Measurements from ENCODE around the gene SIDT2. TPM values are rescaled to one million over a fixed set of nuclear protein-coding genes. Genes with fewer than 3 reads are reported as not detected.
"Not testable (repeated sequence)": the region's sequence is repeated elsewhere in the genome, so short reads cannot be mapped to it uniquely, and the experiment has no call there.

The SIDT2 gene
- total RNA-seq: 10 to 100 TPM; 23.1 to 30.3 TPM

- peak within 1 kb of the TSS; percentile 93 for H3K4me3 Mint-ChIP-seq
- H3K27me3 Mint-ChIP-seq: no peaks in the 10 kb centered on the region
- ATAC-seq (peak; percentile 97 to 98), DNase-seq (ENCODE audit: low spot score) (peak; percentile 91)
- peak within 1 kb of the TSS; percentile 81 to 88 for H3K27ac Mint-ChIP-seq
- no peaks in the 10 kb centered on the region for H3K9me3 Mint-ChIP-seq
- H3K36me3 Mint-ChIP-seq: no peaks in the 10 kb centered on the region
- H3K4me1 Mint-ChIP-seq (ENCODE audit: low read depth in 2 of 2): peaks cover 27 to 30% of the 10 kb centered on the region in 2 donors
These were observed at the start of gene SIDT2 for GRCh38 chr11:117178210-117179034. Gene SIDT2 (plus strand): TSS chr11:117178743. CDS start chr11:117179264, 521 bp downstream.

GRCh38 chr11:117130396-117130795 is 48.1 kb upstream of the SIDT2 start:
- not testable (repeated sequence) for H3K27me3 Mint-ChIP-seq; H3K36me3 Mint-ChIP-seq; H3K27ac Mint-ChIP-seq; H3K4me3 Mint-ChIP-seq; DNase-seq (ENCODE audit: low spot score); H3K4me1 Mint-ChIP-seq (ENCODE audit: low read depth in 2 of 2); H3K9me3 Mint-ChIP-seq; ATAC-seq

- Mint-ChIP-seq H3K4me3 (no peak overlapping the region), H3K27me3 (peaks cover 0 to 6% of the 10 kb centered on the region in 2 donors), H3K4me1 (ENCODE audit: low read depth in 2 of 2) (no peaks in the 10 kb centered on the region), H3K9me3 (no peaks in the 10 kb centered on the region), H3K27ac (no peak overlapping the region), H3K36me3 (no peaks in the 10 kb centered on the region)
- DNase-seq (ENCODE audit: low spot score) (no peak), ATAC-seq (no peak)
These were observed 47.7 kb upstream of the SIDT2 start for GRCh38 chr11:117130879-117131278.

GRCh38 chr11:117134431-117134830 is 44.1 kb upstream of the SIDT2 start:
- Mint-ChIP-seq H3K36me3 (no peaks in the 10 kb centered on the region), H3K4me3 (no peak overlapping the region), H3K27me3 (peaks cover 2 to 3% of the 10 kb centered on the region in 2 donors), H3K9me3 (no peaks in the 10 kb centered on the region), H3K27ac (no peak overlapping the region), H3K4me1 (ENCODE audit: low read depth in 2 of 2) (no peaks in the 10 kb centered on the region)
- DNase-seq (ENCODE audit: low spot score) (no peak), ATAC-seq (no peak)

GRCh38 chr11:117134979-117135378 is 43.6 kb upstream of the SIDT2 start:
- not testable (repeated sequence) for H3K27me3 Mint-ChIP-seq; H3K9me3 Mint-ChIP-seq; H3K36me3 Mint-ChIP-seq; H3K4me3 Mint-ChIP-seq; H3K27ac Mint-ChIP-seq; ATAC-seq; DNase-seq (ENCODE audit: low spot score); H3K4me1 Mint-ChIP-seq (ENCODE audit: low read depth in 2 of 2)

GRCh38 chr11:117137223-117138086 is 41.1 kb upstream of the SIDT2 start:
- not testable (repeated sequence) for DNase-seq (ENCODE audit: low spot score); H3K4me1 Mint-ChIP-seq (ENCODE audit: low read depth in 2 of 2); H3K9me3 Mint-ChIP-seq; H3K36me3 Mint-ChIP-seq; ATAC-seq; H3K4me3 Mint-ChIP-seq; H3K27ac Mint-ChIP-seq
- peaks cover 14 to 18% of the 10 kb centered on the region in 2 donors for H3K27me3 Mint-ChIP-seq

GRCh38 chr11:117143390-117143789 is 35.2 kb upstream of the SIDT2 start:
- no peaks in the 10 kb centered on the region for H3K9me3 Mint-ChIP-seq
- peak overlapping the region; percentile 75 to 93 for H3K27ac Mint-ChIP-seq
- H3K4me3 Mint-ChIP-seq: peak overlapping the region; percentile 89
- peak in 1 of 2 donors; percentile 50 for ATAC-seq
- H3K27me3 Mint-ChIP-seq: peaks cover 12 to 18% of the 10 kb centered on the region in 2 donors
- peaks cover 27 to 30% of the 10 kb centered on the region in 2 donors for H3K4me1 Mint-ChIP-seq (ENCODE audit: low read depth in 2 of 2)
- DNase-seq (ENCODE audit: low spot score): no peak
- peaks cover 16% of the 10 kb centered on the region for H3K36me3 Mint-ChIP-seq

- peak within 1 kb of the TSS; percentile 100 for H3K4me3 Mint-ChIP-seq
- ATAC-seq: peak; percentile 99
- H3K9me3 Mint-ChIP-seq: no peaks in the 10 kb centered on the region
- peaks cover 27 to 30% of the 10 kb centered on the region in 2 donors for H3K4me1 Mint-ChIP-seq (ENCODE audit: low read depth in 2 of 2)
- DNase-seq (ENCODE audit: low spot score): peak; percentile 96
- peak within 1 kb of the TSS; percentile 90 to 93 for H3K27ac Mint-ChIP-seq
- peaks cover 12 to 18% of the 10 kb centered on the region in 2 donors for H3K27me3 Mint-ChIP-seq
- peaks cover 16% of the 10 kb centered on the region for H3K36me3 Mint-ChIP-seq
These were observed 34.6 kb upstream of the SIDT2 start, which contains the start of gene PAFAH1B2 for GRCh38 chr11:117143871-117144476. Gene PAFAH1B2 (plus strand): TSS chr11:117144287. CDS start chr11:117152448, 8,161 bp downstream.

GRCh38 chr11:117144477-117145392 is 33.8 kb upstream of the SIDT2 start:
- peaks cover 16% of the 10 kb centered on the region for H3K36me3 Mint-ChIP-seq
- H3K4me3 Mint-ChIP-seq: peak overlapping the region; percentile 100
- H3K27me3 Mint-ChIP-seq: peaks cover 10 to 13% of the 10 kb centered on the region in 2 donors
- peaks cover 27 to 30% of the 10 kb centered on the region in 2 donors for H3K4me1 Mint-ChIP-seq (ENCODE audit: low read depth in 2 of 2)
- H3K9me3 Mint-ChIP-seq: no peaks in the 10 kb centered on the region
- no peak for DNase-seq (ENCODE audit: low spot score)
- ATAC-seq: peak; percentile 76 to 78
- H3K27ac Mint-ChIP-seq: peak overlapping the region; percentile 90 to 93

- Mint-ChIP-seq H3K27ac (peak overlapping the region; percentile 90 to 93), H3K4me1 (ENCODE audit: low read depth in 2 of 2) (peaks cover 27 to 30% of the 10 kb centered on the region in 2 donors), H3K36me3 (peaks cover 16% of the 10 kb centered on the region), H3K9me3 (no peaks in the 10 kb centered on the region), H3K4me3 (peak overlapping the region; percentile 100), H3K27me3 (peaks cover 4 to 6% of the 10 kb centered on the region in 2 donors)
- DNase-seq (ENCODE audit: low spot score) (no peak), ATAC-seq (no peak)
These were observed 33.2 kb upstream of the SIDT2 start for GRCh38 chr11:117145393-117145761.

GRCh38 chr11:117146521-117146920 is 32.0 kb upstream of the SIDT2 start:
- peak overlapping the region; percentile 90 to 93 for H3K27ac Mint-ChIP-seq
- peak overlapping the region; percentile 100 for H3K4me3 Mint-ChIP-seq
- DNase-seq (ENCODE audit: low spot score) (no peak), ATAC-seq (no peak)
- no peaks in the 10 kb centered on the region for H3K9me3 Mint-ChIP-seq
- H3K27me3 Mint-ChIP-seq: peaks cover 0 to 1% of the 10 kb centered on the region in 2 donors
- peaks cover 27 to 33% of the 10 kb centered on the region in 2 donors for H3K4me1 Mint-ChIP-seq (ENCODE audit: low read depth in 2 of 2)
- peaks cover 16% of the 10 kb centered on the region for H3K36me3 Mint-ChIP-seq

GRCh38 chr11:117152066-117152465 is 26.5 kb upstream of the SIDT2 start:
- H3K27ac Mint-ChIP-seq: no peak overlapping the region
- no peak overlapping the region for H3K4me3 Mint-ChIP-seq
- peaks cover 6% of the 10 kb centered on the region for H3K36me3 Mint-ChIP-seq

More at GRCh38 chr11:117152066-117152465, 26.5 kb upstream of the SIDT2 start:
- ATAC-seq (no peak), DNase-seq (ENCODE audit: low spot score) (no peak)
- H3K4me1 Mint-ChIP-seq (ENCODE audit: low read depth in 2 of 2): peaks cover 7 to 12% of the 10 kb centered on the region in 2 donors
- H3K9me3 Mint-ChIP-seq: no peaks in the 10 kb centered on the region
- no peaks in the 10 kb centered on the region for H3K27me3 Mint-ChIP-seq
